A549 (cell line): ENCODE results near the gene GATB.

ENCODE experiments used
- CHD4 ChIP-seq: fragments of 200-600 bp; sonication (generic); IDR thresholded peaks from 2 replicates; pipeline ENCODE4 v1.6.1; 2016; ENCODE audit warnings: antibody characterized with exemption, mild to moderate bottlenecking, borderline replicate concordance
- EP300 ChIP-seq, 2 experiments: fragments of >200 bp; sonication (Bioruptor Twin); formaldehyde crosslinking; IDR thresholded peaks; 2 replicates in 1 of 2; 3 replicates in 1 of 2; pipeline ENCODE4 v1.6.1; 2016 to 2017
- POLR2A ChIP-seq: IDR thresholded peaks from 2 replicates; pipeline ENCODE4 v1.6.1; 2012; ENCODE audit warnings: mild to moderate bottlenecking, low read length
- POLR2AphosphoS2 ChIP-seq: conservative IDR thresholded peaks from 2 replicates; pipeline ENCODE4 v1.6.1; 2012; ENCODE audit warnings: low read length, improper control_type of control experiment, inconsistent platforms
- RCOR1 ChIP-seq: fragments of 150-350 bp; IDR thresholded peaks from 2 replicates; pipeline ENCODE4 v1.6.1; 2014; ENCODE audit warnings: antibody characterized with exemption, low read length, low read depth
- RFX5 ChIP-seq: fragments of 450-650 bp; IDR thresholded peaks from 2 replicates; pipeline ENCODE4 v1.7.1; 2014; ENCODE audit warnings: antibody characterized with exemption, mild to moderate bottlenecking, moderate library complexity
- SREBF2 ChIP-seq: fragments of 450-650 bp; IDR thresholded peaks from 2 replicates; pipeline ENCODE4 v1.6.1; 2014; ENCODE audit warnings: mild to moderate bottlenecking, moderate library complexity
- TF ChIP-seq, protein P1 (sequence below): fragments of >200 bp; sonication (Bioruptor Twin); formaldehyde crosslinking; IDR thresholded peaks from 3 replicates; pipeline ENCODE4 v1.5.1; 2016
- TF ChIP-seq, protein P2 (sequence below): fragments of 450-650 bp; IDR thresholded peaks from 2 replicates; pipeline ENCODE4 v1.6.1; 2014; ENCODE audit warnings: antibody characterized with exemption
- TF ChIP-seq, protein P3 (sequence below): fragments of 250-450 bp; sonication (Bioruptor Pico); IDR thresholded peaks from 2 replicates; pipeline ENCODE4 v1.5.0; 2021; ENCODE audit warnings: mild to moderate bottlenecking, moderate library complexity, borderline replicate concordance
- TF ChIP-seq, protein P4 (sequence below): IDR thresholded peaks from 2 replicates; pipeline ENCODE4 v1.6.1; 2012
- TF ChIP-seq, protein P5 (sequence below): fragments of 200-600 bp; sonication (generic); IDR thresholded peaks from 2 replicates; pipeline ENCODE4 v1.6.1; 2016; ENCODE audit warnings: antibody characterized with exemption, mild to moderate bottlenecking, moderate library complexity

DNA sequence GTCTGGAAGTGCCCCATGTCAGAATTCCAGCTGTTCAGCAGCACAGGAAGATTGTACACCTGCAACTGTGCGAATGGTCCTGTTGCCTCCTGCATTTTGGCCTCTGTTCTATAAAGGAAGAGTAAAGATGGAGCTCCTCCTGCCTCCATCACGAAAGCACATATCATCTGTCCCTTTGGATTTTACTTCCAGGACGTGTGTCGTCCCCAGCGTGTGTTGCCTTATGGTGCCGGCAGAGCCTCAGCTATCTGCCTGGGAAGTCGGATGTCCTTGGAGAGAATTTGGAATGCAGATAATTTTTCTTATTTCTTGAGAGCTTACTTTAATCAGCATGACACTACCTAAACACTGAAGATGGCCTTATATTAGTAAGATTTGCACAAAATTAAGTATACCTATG, 97.7 kb downstream of the GATB start:
- TF ChIP-seq POLR2A (no peak), RFX5 (no peak), EP300 (IDR thresholded peaks at IDR 0.05) (no peak), POLR2AphosphoS2 (no peak), CHD4 (no peak), RCOR1 (no peak), SREBF2 (no peak)
- TF ChIP-seq, protein P1, sequence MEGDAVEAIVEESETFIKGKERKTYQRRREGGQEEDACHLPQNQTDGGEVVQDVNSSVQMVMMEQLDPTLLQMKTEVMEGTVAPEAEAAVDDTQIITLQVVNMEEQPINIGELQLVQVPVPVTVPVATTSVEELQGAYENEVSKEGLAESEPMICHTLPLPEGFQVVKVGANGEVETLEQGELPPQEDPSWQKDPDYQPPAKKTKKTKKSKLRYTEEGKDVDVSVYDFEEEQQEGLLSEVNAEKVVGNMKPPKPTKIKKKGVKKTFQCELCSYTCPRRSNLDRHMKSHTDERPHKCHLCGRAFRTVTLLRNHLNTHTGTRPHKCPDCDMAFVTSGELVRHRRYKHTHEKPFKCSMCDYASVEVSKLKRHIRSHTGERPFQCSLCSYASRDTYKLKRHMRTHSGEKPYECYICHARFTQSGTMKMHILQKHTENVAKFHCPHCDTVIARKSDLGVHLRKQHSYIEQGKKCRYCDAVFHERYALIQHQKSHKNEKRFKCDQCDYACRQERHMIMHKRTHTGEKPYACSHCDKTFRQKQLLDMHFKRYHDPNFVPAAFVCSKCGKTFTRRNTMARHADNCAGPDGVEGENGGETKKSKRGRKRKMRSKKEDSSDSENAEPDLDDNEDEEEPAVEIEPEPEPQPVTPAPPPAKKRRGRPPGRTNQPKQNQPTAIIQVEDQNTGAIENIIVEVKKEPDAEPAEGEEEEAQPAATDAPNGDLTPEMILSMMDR: no peak
- TF ChIP-seq, protein P2, sequence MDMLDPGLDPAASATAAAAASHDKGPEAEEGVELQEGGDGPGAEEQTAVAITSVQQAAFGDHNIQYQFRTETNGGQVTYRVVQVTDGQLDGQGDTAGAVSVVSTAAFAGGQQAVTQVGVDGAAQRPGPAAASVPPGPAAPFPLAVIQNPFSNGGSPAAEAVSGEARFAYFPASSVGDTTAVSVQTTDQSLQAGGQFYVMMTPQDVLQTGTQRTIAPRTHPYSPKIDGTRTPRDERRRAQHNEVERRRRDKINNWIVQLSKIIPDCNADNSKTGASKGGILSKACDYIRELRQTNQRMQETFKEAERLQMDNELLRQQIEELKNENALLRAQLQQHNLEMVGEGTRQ: no peak
- TF ChIP-seq, protein P3, sequence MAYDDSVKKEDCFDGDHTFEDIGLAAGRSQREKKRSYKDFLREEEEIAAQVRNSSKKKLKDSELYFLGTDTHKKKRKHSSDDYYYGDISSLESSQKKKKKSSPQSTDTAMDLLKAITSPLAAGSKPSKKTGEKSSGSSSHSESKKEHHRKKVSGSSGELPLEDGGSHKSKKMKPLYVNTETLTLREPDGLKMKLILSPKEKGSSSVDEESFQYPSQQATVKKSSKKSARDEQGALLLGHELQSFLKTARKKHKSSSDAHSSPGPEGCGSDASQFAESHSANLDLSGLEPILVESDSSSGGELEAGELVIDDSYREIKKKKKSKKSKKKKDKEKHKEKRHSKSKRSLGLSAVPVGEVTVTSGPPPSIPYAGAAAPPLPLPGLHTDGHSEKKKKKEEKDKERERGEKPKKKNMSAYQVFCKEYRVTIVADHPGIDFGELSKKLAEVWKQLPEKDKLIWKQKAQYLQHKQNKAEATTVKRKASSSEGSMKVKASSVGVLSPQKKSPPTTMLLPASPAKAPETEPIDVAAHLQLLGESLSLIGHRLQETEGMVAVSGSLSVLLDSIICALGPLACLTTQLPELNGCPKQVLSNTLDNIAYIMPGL (CRISPR knock-in tag): no peak
- TF ChIP-seq, protein P4, sequence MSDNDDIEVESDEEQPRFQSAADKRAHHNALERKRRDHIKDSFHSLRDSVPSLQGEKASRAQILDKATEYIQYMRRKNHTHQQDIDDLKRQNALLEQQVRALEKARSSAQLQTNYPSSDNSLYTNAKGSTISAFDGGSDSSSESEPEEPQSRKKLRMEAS: no peak
- TF ChIP-seq, protein P5, sequence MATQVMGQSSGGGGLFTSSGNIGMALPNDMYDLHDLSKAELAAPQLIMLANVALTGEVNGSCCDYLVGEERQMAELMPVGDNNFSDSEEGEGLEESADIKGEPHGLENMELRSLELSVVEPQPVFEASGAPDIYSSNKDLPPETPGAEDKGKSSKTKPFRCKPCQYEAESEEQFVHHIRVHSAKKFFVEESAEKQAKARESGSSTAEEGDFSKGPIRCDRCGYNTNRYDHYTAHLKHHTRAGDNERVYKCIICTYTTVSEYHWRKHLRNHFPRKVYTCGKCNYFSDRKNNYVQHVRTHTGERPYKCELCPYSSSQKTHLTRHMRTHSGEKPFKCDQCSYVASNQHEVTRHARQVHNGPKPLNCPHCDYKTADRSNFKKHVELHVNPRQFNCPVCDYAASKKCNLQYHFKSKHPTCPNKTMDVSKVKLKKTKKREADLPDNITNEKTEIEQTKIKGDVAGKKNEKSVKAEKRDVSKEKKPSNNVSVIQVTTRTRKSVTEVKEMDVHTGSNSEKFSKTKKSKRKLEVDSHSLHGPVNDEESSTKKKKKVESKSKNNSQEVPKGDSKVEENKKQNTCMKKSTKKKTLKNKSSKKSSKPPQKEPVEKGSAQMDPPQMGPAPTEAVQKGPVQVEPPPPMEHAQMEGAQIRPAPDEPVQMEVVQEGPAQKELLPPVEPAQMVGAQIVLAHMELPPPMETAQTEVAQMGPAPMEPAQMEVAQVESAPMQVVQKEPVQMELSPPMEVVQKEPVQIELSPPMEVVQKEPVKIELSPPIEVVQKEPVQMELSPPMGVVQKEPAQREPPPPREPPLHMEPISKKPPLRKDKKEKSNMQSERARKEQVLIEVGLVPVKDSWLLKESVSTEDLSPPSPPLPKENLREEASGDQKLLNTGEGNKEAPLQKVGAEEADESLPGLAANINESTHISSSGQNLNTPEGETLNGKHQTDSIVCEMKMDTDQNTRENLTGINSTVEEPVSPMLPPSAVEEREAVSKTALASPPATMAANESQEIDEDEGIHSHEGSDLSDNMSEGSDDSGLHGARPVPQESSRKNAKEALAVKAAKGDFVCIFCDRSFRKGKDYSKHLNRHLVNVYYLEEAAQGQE: no peak
